Suppressor macrophage treated with lipopolysaccharide for 1 hour (primary cell): ENCODE data around the gene ATP2A1.
"Not testable (repeated sequence)": the region's sequence is repeated elsewhere in the genome, so short reads cannot be mapped to it uniquely, and the experiment has no call there.

Experiments
- DNase-seq, 3 donors: peaks; one replicate each; pipeline ENCODE4 v3.0.0-alpha.2; 2020 to 2022

ATP2A1 gene

DNA sequence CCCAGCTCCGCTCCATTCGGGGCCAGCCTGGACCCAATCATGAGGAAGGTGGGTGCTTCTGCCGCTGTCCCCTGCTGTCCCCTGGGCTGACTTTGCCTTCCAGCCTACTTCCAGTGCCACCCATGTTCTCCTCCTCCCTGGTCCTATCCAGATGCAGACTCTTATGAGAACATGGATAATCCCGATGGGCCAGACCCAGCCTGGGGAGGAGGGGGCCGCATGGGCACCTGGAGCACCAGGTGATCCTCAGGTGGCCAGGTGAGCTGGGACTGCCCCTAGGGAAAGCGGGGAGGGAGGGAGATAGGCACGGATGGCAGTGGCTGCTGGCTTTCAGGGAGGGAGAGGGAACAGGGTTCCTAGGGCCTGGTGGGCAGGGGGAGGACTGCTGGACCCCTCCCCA lies 60.4 kb downstream of the ATP2A1 start:
- no peak for DNase-seq

DNA sequence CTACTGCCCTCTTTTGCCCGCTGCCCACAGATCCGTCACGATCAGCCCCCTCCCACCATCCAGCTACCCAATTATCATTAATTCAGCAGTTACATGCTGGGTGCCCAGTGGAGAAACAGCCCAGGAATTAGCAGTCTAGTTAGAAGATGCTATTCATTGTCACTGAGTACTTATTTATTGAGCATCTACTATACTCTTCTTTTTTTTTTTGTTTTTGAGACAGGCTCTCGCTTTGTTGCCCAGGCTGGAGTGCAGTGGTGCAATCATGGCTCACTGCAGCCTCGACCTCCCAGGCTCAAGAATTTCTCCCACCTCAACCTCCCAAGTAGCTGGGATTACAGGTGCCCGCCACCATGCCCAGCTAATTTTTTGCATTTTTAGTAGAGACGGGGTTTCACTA lies 61.5 kb downstream of the ATP2A1 start:
- DNase-seq, result not testable (repeated sequence)

DNA sequence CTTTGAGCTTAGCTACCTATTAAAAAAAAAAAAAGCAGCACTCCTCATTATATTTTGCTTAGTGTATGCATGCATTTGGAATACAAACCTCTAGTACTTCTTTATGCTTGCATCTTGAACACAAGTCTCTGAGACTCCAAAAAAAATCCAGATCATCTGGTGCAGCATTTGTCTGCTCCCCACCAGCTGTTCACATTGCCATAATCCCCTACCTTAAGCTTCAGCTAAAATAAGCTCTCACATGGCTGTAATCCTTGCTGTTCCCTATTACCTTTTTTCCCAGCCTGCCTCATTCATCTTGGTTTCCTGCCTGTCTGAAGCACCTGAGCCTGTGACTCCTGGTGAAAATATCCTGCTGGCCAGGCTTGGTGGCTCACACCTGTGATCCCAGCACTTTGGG lies 65.0 kb downstream of the ATP2A1 start:
- DNase-seq, result no peak

DNA sequence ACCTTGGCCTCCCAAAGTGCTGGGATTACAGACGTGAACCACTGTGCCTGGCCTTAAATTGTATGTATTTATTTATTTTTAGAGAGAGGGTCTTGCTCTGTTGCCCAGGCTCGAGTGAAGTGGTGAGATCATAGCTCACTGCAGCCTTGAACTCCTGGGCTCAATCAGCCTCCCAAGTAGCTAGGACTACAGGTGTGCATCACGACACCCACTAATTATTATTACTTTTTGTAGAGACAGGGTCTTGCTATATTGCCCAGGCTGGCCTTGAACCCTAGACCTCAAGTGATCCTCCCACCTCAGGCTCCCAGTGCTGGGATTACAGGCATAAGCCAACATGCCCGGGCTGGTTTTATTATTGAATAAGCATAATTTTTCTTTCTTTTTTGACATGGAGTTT lies 68.4 kb downstream of the ATP2A1 start:
- no peak for DNase-seq

DNA sequence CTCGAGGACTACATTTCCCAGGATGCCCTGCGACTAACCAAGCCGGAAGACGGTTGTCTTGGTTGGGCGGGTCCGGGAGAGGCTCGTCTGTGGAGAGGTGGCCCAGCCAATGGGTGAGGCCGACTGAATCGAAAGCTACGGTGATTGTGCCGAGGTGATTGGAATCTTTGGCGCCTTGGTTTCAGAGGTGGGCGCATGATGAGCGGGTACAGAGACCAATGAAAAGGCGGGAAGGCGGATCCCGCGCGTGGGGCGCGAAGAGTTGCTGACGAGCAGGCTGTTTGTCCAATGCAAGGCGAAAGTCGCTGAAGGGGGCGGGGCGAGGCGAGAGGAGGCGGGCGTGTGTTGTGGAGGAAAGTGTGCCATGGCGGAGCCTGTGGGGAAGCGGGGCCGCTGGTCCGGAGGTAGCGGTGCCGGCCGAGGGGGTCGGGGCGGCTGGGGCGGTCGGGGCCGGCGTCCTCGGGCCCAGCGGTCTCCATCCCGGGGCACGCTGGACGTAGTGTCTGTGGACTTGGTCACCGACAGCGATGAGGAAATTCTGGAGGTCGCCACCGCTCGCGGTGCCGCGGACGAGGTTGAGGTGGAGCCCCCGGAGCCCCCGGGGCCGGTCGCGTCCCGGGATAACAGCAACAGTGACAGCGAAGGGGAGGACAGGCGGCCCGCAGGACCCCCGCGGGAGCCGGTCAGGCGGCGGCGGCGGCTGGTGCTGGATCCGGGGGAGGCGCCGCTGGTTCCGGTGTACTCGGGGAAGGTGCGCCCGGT lies 72.5 kb downstream of the ATP2A1 start, which contains the start of gene NFATC2IP:
TSS of gene NFATC2IP (plus strand) at position 290 of the 762 bp plus-strand sequence. CDS start at position 365, 75 bp downstream.
- peak; percentile 99 to 100 (median 100) for DNase-seq

DNA sequence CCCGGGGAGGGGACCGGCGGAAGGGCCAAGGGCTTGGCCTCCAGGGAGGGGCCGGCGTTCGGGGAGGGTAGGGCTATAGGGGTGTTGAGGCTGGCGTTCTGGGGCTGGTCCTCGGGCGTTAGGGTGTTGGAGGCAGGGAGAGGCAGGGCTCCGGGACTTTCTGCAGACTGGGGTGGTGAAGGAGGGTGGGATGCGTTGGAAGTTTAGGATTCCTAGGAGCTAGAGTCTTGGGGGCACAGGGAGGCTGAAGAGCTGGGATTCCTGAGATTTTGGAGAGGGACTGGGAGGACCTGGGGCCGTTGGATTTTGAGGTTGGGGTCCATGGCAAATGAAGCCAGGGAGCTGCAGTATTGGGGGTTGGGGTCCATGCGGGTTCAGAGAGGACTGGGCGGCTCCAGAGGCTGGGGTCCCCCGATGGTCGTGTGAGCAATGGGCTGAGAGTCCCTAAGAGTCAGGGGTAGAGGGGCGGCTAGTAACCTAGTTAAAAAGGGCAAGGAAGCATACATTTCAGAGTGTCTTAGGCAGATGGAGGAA lies 73.2 kb downstream of the ATP2A1 start:
- DNase-seq, result peak in 1 of 3 donors; percentile 26
